Upper lobe of left lung (tissue), 6 donors: ENCODE measurements around the gene UTY. TPM values are rescaled to one million over a fixed set of nuclear protein-coding genes. Genes with fewer than 3 reads are reported as not detected.
A peak's percentile ranks its signal among the peaks of the same experiment; 100 is the strongest.

Experiments
- ATAC-seq, 2 donors: fragments of 200-7000 bp; cut with Tn5 transposase; one replicate each; pipeline ENCODE4 v1.9.1; 2022; ENCODE audit warnings: mild to moderate bottlenecking in 2 of 2, moderate library complexity in 2 of 2; ENCODE audit not compliant: low FRiP score in 2 of 2
- DNase-seq, 2 donors: peaks; one replicate each; pipeline ENCODE4 v3.0.0-alpha.2; 2019 to 2020
- H3K27ac ChIP-seq, 4 donors: fragments of 200-600 bp; sonication (generic); one replicate each; pipeline ENCODE4 v1.5.1; 2016 to 2019
- H3K27me3 ChIP-seq, 4 donors: fragments of 200-600 bp; sonication (generic); one replicate each; pipeline ENCODE4 v1.5.1; 2017 to 2019
- H3K36me3 ChIP-seq, 4 donors: fragments of 200-600 bp; sonication (generic); one replicate each; pipeline ENCODE4 v1.5.1; 2016 to 2019
- H3K4me1 ChIP-seq, 4 donors: fragments of 200-600 bp; sonication (generic); one replicate each; pipeline ENCODE4 v1.5.1; 2018 to 2019
- H3K4me3 ChIP-seq, 4 donors: fragments of 200-600 bp; sonication (generic); one replicate each; pipeline ENCODE4 v1.5.1; 2017 to 2019; ENCODE audit warnings: mild to moderate bottlenecking in 2 of 4, moderate library complexity in 1 of 4
- H3K9me3 ChIP-seq, 4 donors: fragments of 200-600 bp; sonication (generic); one replicate each; pipeline ENCODE4 v1.5.1; 2018 to 2019
- CTCF ChIP-seq, 6 experiments: fragments of 450-650 bp in 4 of 6; fragments of 200-600 bp in 2 of 6; sonication (generic) in 2 of 6; IDR thresholded peaks; one replicate each; pipeline ENCODE4 v1.5.1; 2016 to 2019; ENCODE audit warnings: antibody characterized with exemption in 6 of 6
- EP300 ChIP-seq, 4 donors: sonication (generic); formaldehyde crosslinking; IDR thresholded peaks; one replicate each; pipeline ENCODE4 v1.5.1; 2017; ENCODE audit warnings: antibody characterized with exemption in 4 of 4, control low read depth in 2 of 4
- POLR2A ChIP-seq, 4 donors: fragments of 450-650 bp; IDR thresholded peaks; one replicate each; pipeline ENCODE4 v1.5.1; 2016 to 2017; ENCODE audit warnings: antibody characterized with exemption in 4 of 4, mild to moderate bottlenecking in 2 of 4
- POLR2AphosphoS5 ChIP-seq, 2 donors: sonication (generic); formaldehyde crosslinking; IDR thresholded peaks; one replicate each; pipeline ENCODE4 v1.5.1; 2017; ENCODE audit warnings: antibody characterized with exemption in 2 of 2
- WGBS, 2 donors: methylation state at CpG; one replicate each; pipeline ENCODE4 v1.1.5; 2017 to 2018; 5-methylcytosine and 5-hydroxymethylcytosine counted together
- total RNA-seq, 6 donors: library from RNA; depleted of rRNA in 4 of 6; stranded (reverse); fragments of >200 nt in 4 of 6; gene quantifications; one replicate each; pipeline versions ENCODE4 v1.1.0 to v1.2.1, GENCODE V29; 2016 to 2021
- donor health status: DM: no; HTN: no; CAD: no; lungs with moderate emphysema.
- donor health status: DM: no; HTN: yes; CAD: no; lungs with severe emphysema.

UTY gene
- total RNA-seq, 6 donors from 2014 or later: 0.26 to 201 (median 35.1) TPM; not detected in 2

GRCh38 chrY:13345549-13345948 is 134.3 kb downstream of the UTY start:
- DNase-seq (no peak), ATAC-seq (no peak)
- TF ChIP-seq POLR2AphosphoS5 (IDR thresholded peaks at IDR 0.05) (no peak), POLR2A (IDR thresholded peaks at IDR 0.05) (no peak), CTCF (IDR thresholded peaks at IDR 0.05) (no peak), EP300 (IDR thresholded peaks at IDR 0.05) (no peak)
- Histone ChIP-seq H3K9me3 (no peaks in the 10 kb centered on the region), H3K4me1 (no peaks in the 10 kb centered on the region), H3K36me3 (no peaks in the 10 kb centered on the region), H3K27me3 (no peaks in the 10 kb centered on the region), H3K4me3 (no peak overlapping the region), H3K27ac (no peak overlapping the region)
- 100% methylated on average over 1 of the region's 3 CpGs; no CpG with 5 or more reads in 1 of the 2 donors for WGBS, 2 donors

- DNase-seq: no peak
- H3K4me1 ChIP-seq: no peaks in the 10 kb centered on the region
- no peaks in the 10 kb centered on the region for H3K9me3 ChIP-seq
- no peaks in the 10 kb centered on the region for H3K36me3 ChIP-seq
- H3K27ac ChIP-seq: no peak overlapping the region
- TF ChIP-seq CTCF (IDR thresholded peaks at IDR 0.05) (peak in 2 of 6 experiments; percentile 34 to 36), EP300 (IDR thresholded peaks at IDR 0.05) (no peak)
- ATAC-seq: no peak
- no peaks in the 10 kb centered on the region for H3K27me3 ChIP-seq
- no peak overlapping the region for H3K4me3 ChIP-seq
- WGBS, 2 donors: 100% methylated on average over 1 of the region's 8 CpGs; no CpG with 5 or more reads in 1 of the 2 donors
Observed at GRCh38 chrY:13343307-13343946, 136.4 kb downstream of the UTY start.

- Histone ChIP-seq H3K27me3 (no peaks in the 10 kb centered on the region), H3K36me3 (peaks cover 0 to under 1% (median 0%) of the 10 kb centered on the region in 4 donors), H3K4me1 (no peaks in the 10 kb centered on the region), H3K4me3 (no peak overlapping the region), H3K9me3 (no peaks in the 10 kb centered on the region), H3K27ac (no peak overlapping the region)
- ATAC-seq (no peak), DNase-seq (no peak)
- 79% methylated on average over 5 of the region's 5 CpGs; no CpG with 5 or more reads in 1 of the 2 donors for WGBS, 2 donors
- no peak for TF ChIP-seq CTCF (IDR thresholded peaks at IDR 0.05)
- no peak for TF ChIP-seq POLR2AphosphoS5 (IDR thresholded peaks at IDR 0.05)
- TF ChIP-seq EP300 (IDR thresholded peaks at IDR 0.05): no peak
- TF ChIP-seq POLR2A (IDR thresholded peaks at IDR 0.05): no peak
Observed at GRCh38 chrY:13339939-13340338, 139.9 kb downstream of the UTY start.

- Histone ChIP-seq H3K27me3 (no peaks in the 10 kb centered on the region), H3K4me1 (no peaks in the 10 kb centered on the region), H3K36me3 (peaks cover 0 to 3% (median 0%) of the 10 kb centered on the region in 4 donors), H3K4me3 (no peak overlapping the region), H3K27ac (no peak overlapping the region), H3K9me3 (no peaks in the 10 kb centered on the region)
- WGBS, 2 donors: 84% methylated on average over 9 of the region's 9 CpGs; no CpG with 5 or more reads in 1 of the 2 donors
- DNase-seq (no peak), ATAC-seq (no peak)
- no peak for TF ChIP-seq EP300 (IDR thresholded peaks at IDR 0.05)
- no peak for TF ChIP-seq POLR2A (IDR thresholded peaks at IDR 0.05)
- no peak for TF ChIP-seq POLR2AphosphoS5 (IDR thresholded peaks at IDR 0.05)
- TF ChIP-seq CTCF (IDR thresholded peaks at IDR 0.05): no peak
Observed at GRCh38 chrY:13339381-13339780, 140.5 kb downstream of the UTY start.

GRCh38 chrY:13338711-13339110 is 141.1 kb downstream of the UTY start:
- Histone ChIP-seq H3K4me1 (no peaks in the 10 kb centered on the region), H3K27ac (no peak overlapping the region), H3K4me3 (no peak overlapping the region), H3K27me3 (no peaks in the 10 kb centered on the region), H3K36me3 (peaks cover 0 to 3% (median 0%) of the 10 kb centered on the region in 4 donors), H3K9me3 (no peaks in the 10 kb centered on the region)
- DNase-seq (no peak), ATAC-seq (no peak)
- TF ChIP-seq CTCF (IDR thresholded peaks at IDR 0.05) (no peak), POLR2AphosphoS5 (IDR thresholded peaks at IDR 0.05) (no peak), POLR2A (IDR thresholded peaks at IDR 0.05) (no peak), EP300 (IDR thresholded peaks at IDR 0.05) (no peak)
- 64% methylated on average over 4 of the region's 4 CpGs; no CpG with 5 or more reads in 1 of the 2 donors for WGBS, 2 donors
